IPS DF 4.7 (cell line): Measurements from ENCODE around the gene WDR62.
A peak's percentile ranks its signal among the peaks of the same experiment; 100 is the strongest.

Experiments
- DNase-seq: peaks from one replicate; pipeline ENCODE4 v3.0.0-alpha.2; 2013; ENCODE audit warnings: low spot score; ENCODE audit errors: extremely low read depth

Gene WDR62

DNA sequence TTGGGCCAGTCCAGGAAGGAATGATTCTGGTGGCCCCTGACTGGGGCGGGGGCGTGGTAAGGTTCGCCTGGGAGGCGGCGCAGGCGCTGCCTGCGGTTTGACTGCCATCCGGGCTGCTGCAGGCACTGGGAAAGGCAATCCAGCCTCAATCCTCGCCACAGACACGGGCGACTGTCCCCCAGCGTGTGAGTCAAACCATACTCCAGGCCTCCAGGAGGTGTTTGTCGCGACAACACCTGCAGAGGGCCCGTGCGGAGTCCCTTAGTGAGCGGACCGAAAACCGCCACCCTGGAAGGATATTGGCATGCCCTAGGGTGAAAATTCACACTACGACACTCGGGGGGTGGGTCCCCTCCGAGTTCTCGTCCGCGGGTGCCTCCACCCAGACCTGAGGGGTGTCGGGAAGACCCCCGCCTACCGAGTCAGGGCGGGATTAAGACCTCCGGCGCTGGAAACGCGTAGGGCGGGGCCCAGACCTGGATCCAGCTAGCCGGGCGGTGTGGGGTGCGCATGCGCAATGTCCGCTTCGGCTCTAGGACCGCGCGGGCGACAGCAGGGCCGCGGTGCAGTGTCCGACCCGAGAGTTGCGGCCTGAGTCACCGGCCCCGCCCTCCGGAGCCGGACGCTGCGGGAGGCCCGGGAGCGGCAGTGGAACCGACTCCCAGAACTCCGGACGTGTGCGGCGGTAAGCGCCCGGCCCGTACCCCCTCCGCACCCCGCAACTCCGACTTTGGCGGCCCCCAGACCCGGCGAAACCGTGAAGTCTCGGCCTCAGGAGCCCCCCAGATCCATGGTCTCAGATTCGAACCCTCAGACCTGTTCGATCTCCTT, 85.0 kb downstream of the WDR62 start, which contains the start of gene CAPNS1:
Gene CAPNS1, plus strand, starts transcription at position 594 of the 831 bp plus-strand sequence. CDS start 946 bp downstream, outside the sequence.
- no peak for DNase-seq

DNA sequence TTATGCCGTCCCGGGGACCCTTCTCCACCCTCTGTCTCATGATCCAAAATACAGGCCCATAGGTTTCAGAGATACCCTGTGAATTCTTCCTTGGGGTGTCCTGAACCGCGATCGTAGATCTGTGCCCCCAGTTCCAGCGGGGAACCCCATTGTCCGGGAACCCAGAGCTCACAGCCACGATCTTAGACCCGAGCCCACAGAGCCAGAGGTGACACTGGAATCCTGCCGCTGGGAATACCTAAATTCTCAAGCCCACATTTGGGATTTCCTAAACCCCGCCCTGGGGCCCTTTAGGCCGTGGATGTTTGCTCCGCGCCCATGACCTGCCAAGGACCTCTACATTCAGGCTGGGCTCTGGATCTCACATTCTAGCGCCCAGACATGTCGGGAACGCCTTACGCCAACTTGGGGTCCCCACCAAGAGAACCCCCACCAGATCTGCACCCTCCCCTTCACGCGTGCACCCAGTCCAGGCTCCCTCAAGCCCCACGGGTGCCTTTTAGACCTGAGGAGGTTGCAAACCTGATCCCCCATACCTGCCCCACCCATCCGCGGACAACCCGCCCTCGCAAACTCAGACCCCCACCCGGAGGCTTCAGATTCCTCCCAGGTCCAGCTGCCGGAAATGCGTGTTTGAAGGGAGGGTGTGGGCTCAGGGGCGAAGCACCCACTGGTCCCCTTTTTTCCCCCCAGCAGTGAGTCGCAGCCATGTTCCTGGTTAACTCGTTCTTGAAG, 85.8 kb downstream of the WDR62 start:
- no peak for DNase-seq

DNA sequence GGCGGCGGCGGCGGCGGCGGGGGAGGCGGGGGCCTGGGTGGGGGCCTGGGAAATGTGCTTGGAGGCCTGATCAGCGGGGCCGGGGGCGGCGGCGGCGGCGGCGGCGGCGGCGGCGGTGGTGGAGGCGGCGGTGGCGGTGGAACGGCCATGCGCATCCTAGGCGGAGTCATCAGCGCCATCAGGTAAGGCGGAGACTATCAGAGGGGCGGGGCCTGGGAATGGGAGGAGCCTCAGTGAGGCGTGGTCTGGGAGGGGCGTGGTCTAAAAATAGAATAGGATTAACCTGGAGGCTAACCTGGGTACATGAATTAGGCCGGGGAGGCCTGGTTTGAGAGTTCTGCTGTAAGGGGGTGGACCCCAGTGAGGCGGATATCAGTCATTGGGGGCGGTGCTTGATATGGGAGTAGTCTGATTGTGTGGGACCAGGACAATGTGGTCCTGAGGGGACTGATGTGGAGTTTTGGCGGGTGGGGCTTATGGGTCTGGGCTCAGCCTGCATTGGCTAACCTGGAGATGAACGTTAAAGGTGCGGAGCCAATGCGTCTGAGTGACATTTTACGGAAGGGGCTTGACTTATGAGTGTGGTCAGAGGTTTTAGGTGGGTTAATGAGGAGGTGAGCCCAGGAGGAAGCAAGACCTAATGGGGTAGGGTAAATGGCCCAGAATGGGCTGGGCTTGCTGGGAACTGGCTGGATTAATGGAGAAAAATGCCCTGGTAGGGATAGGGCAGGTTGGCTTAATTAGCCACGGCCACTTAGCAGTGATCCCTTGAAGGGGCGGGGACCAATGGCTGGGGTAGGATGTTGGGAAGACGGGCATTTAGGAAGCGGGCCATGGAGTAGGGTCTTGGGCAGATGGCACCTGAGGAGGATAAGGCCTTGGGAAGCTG, 86.6 kb downstream of the WDR62 start:
- DNase-seq: peak; percentile 88

DNA sequence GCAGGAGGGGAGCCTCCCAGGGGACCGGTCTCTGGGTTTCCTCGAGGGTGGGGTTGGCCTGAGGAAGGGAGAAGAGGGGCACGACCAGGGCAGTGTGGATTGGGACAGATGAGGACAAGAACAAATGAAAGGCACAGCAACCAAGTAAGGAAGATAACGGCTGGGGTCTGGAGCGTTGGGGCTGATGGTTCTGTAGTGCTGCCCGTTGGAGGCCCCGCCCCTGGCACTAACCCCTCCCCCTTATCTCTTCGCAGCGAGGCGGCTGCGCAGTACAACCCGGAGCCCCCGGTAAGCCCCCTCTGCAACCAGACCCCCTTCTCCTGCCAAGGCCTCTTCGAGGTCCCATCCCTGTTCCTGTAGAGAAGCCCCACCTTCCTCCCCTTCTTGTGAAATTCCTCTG, 87.3 kb downstream of the WDR62 start:
- no peak for DNase-seq

DNA sequence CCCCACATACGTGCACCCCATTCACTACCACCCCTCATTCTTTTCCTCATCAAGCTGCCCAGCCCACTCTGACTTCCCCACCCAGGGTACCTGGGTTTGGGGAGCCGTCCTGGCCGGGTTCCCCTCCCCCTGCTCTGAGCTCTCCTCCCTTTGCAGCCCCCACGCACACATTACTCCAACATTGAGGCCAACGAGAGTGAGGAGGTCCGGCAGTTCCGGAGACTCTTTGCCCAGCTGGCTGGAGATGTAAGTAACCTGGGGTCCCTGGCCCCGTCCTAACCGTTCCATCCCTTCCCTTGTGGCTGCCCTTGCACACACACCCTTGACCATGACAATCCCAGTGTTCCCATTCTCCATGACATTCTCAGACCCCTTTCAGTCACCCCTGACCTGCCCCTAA, 87.8 kb downstream of the WDR62 start:
- no peak for DNase-seq

DNA sequence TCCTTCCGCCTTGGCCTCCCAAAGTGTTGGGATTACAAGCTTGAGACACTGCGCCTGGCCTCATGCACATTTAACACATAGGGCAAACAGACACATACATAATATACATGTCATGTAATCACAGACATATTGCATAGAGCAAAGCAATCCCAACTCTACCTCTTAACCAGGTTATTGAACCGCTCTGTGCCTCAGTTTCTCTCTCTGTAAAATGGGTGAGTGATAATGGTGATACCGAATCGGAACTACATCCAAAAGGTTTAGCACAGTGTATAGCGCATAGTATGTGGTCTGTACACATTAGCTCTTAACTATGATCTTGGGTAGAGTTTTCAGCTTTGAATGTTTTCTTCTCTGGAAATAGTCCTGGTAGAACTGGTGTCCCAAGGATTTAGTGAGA, 89.9 kb downstream of the WDR62 start:
- DNase-seq: no peak

DNA sequence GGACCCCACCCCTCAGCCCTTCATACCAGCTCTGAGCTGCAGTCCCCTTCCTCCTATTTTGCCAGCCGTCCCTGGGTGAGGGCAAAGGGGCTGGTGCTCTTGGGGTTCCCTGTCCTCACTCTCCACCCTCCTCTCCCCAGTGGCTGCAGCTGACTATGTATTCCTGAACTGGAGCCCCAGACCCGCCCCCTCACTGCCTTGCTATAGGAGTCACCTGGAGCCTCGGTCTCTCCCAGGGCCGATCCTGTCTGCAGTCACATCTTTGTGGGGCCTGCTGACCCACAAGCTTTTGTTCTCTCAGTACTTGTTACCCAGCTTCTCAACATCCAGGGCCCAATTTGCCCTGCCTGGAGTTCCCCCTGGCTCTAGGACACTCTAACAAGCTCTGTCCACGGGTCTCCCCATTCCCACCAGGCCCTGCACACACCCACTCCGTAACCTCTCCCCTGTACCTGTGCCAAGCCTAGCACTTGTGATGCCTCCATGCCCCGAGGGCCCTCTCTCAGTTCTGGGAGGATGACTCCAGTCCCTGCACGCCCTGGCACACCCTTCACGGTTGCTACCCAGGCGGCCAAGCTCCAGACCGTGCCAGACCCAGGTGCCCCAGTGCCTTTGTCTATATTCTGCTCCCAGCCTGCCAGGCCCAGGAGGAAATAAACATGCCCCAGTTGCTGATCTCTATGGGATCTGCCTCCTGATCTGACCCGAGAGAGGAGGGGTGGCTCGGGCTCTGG, 95.1 kb downstream of the WDR62 start:
- DNase-seq: no peak

DNA sequence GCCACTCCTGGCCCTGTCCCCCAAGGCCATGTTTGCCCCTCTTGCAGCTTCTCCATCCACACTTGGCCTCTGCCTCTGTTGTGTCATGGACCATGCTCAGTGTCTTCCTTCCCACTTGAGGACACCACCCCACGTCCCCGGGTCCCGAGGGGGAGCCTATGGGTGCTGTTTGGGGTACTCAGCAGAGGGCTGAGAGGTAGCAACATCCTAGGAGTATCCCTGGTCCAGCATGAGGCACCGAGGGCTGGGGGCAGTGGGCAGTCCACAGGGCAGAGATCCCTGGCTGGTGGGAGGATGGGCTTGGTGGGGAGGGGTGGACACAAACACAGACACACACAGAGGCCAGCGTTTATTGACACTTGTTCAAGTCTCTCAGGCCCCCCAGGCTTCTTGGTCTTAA, 95.9 kb downstream of the WDR62 start:
- DNase-seq: no peak

DNA sequence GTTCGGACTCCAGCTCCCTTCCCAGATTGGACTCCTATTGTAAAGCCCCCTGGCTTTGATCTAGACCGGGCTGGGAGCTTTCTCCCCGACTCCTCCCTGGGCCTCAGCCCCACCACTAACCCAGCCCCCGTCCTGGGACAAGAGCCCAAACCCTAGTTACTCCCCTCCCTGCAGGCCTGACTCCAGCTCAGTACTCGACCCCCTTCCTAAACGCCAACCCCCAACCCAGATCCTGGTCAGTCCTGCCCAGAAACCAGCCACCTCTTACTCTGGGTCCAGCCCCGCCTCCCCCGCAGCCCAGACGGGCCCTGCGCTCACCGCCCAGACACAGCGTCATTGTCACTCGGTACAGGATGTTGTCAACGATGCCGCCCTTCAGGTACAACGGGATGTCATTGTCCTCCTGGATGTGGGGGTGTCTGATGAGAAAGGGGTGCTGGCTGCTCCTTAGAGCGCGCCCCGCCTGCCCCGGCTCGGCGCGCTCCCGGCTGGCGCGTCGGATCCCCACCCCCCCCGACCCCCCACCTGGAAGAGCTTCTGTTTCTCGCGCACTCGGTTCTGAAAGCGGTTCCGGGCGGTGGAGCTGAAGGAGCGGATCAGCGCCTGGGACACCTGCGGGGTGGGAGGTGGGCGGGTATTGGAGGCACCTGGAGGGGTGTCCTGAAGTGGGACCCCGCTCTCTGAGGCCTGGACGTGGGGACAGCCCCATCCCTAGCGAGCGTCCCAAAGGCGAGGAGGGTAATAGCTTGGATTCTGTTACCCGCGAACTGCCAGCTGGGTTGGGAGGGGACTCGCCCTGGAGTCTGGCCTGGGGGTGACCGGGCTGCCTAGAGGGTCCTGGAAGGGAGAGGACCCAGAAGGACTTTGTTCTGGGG, 96.7 kb downstream of the WDR62 start:
- DNase-seq: no peak

DNA sequence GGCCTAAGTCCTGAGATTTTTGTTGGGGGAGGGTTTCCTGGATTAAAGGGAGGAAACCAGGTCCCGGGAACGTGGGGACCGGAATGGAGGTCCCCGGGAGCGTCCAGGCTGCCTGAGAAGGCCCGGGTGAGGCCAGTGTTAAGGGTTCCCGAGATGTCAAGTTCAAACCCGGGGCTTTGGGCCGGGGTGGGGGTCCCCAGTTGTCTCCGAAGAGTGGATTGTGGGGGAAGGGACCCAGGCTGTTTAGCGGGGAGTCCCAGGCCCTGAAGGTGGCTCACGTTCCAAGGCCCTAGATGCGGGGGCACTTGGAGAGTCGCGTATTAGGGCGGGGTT, 97.3 kb downstream of the WDR62 start:
- no peak for DNase-seq

DNA sequence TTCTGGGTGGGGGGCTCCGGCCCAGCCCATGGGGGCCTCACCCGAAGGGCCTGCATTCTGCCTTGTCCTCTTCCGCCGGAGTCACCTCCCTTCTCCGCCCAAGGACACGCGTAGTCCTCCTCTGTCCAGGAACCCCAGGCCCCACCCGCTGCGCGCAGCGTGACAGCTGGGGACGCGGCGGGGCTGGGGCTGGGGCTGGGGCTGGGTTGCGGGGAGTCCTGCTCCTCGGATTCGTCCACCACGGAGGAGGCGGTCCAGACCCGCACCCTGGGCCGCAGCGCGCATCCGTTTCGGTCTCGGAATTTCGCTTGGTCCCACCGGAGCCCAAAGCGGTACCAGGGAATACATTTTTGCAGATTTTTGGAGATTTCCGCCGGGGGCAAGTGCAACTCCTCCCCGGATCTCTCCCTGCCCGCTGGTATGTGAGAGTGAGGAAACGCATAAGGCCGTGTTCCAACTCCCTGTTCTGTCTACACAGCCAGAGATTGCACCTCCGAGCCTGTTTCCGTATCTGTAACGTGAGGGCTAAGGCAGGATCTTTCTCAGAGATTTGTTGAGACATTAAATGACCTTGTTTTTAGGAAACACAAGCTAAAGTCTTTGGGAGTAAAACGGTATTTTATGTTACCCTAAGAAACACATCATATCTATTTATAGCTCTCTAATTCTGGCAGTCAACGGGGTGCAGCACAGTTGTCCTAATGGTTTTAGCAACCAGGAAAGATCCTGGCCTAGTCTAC, 97.8 kb downstream of the WDR62 start, which contains the start of gene COX7A1:
Gene COX7A1, minus strand, starts transcription at position 96 of the 740 bp plus-strand sequence. Its CDS starts 40 bp downstream, at position 56.
- DNase-seq: no peak

DNA sequence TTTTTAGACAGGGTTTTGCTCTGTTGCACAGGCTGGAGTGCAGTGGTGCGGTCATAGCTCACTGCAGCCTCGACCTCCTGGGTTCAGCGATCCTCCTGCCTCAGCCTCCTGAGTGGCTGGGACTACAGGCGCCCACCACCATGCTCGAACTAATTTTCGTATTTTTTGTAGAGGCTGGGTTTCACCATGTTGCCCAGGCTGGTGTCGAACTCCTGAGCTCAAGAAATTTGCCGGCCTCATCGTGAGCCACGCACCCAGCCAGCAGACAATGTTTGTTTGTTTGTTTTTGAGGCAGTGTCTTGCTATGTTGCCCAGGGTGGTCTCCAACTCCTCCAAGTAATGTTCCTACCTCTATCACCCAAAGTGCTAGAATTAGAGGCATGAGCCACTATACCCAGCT, 98.4 kb downstream of the WDR62 start:
- DNase-seq: no peak
